AG10803 (cell line): ENCODE results near the gene MTFP1.
"Not testable (repeated sequence)": the region's sequence is repeated elsewhere in the genome, so short reads cannot be mapped to it uniquely, and the experiment has no call there.

ENCODE experiments used
- DNase-seq: peaks from one replicate; pipeline ENCODE4 v3.0.0; 2010; ENCODE audit warnings: low read depth
- H3K4me3 ChIP-seq: 2 replicates; pipeline ENCODE4 v1.5.1; 2011; ENCODE audit warnings: mild to moderate bottlenecking, low read length, control low read depth
- TF ChIP-seq, protein P1 (sequence below): conservative IDR thresholded peaks from 2 replicates; pipeline ENCODE4 v1.5.1; 2011; ENCODE audit warnings: mild to moderate bottlenecking, low read length, control low read depth, inconsistent platforms

MTFP1 gene

DNA sequence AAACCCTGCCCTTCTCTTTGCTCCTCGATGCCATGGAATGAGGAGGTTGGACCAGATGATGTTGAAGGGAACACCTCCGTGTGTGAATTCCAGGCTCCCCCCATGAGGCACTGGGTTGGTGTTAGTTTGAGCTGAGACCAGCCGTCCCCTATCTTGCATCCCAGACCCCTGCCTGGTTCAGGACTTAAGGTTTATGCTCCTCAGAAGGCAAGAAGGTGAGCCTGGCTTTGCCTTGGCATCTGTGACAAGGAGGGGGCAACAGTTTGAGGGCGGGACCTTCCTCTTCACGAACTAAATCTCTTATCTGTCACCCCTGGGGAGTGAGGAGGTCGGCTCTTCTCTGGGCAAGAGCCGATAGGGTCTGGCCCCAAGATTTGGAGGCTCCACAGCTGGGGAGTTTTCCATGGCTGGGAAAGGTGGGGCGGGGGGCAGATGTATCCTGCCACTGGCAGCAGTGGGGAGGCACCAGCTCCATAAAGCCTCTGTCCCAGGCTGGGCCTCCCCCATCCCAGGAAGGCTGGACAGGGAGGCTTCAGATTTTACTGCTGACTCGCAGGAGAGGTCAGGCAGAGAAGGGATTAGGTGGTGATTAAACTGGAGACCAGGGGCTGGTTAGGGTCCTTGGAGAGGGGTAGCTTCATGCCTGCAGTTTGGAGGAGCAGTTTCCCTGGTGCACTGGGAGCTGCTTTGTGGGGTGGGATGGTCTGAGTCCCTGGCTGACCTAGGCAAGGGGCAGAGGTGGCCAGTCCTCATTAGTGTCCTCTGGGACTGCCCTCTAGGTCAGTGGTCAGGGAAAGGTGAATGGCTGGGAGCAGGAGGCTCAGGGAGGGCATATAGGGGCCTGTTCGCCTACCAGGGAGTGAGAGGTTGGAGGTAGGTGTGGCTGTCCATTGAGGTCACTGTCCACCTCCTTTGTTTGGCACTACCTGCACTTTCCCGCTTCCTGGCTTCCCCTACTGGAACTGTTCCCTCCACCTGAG, 27.6 kb upstream of the MTFP1 start:
- DNase-seq: no peak
- peak overlapping the region; percentile 83 for H3K4me3 ChIP-seq
- TF ChIP-seq, protein P1, sequence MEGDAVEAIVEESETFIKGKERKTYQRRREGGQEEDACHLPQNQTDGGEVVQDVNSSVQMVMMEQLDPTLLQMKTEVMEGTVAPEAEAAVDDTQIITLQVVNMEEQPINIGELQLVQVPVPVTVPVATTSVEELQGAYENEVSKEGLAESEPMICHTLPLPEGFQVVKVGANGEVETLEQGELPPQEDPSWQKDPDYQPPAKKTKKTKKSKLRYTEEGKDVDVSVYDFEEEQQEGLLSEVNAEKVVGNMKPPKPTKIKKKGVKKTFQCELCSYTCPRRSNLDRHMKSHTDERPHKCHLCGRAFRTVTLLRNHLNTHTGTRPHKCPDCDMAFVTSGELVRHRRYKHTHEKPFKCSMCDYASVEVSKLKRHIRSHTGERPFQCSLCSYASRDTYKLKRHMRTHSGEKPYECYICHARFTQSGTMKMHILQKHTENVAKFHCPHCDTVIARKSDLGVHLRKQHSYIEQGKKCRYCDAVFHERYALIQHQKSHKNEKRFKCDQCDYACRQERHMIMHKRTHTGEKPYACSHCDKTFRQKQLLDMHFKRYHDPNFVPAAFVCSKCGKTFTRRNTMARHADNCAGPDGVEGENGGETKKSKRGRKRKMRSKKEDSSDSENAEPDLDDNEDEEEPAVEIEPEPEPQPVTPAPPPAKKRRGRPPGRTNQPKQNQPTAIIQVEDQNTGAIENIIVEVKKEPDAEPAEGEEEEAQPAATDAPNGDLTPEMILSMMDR: no peak

DNA sequence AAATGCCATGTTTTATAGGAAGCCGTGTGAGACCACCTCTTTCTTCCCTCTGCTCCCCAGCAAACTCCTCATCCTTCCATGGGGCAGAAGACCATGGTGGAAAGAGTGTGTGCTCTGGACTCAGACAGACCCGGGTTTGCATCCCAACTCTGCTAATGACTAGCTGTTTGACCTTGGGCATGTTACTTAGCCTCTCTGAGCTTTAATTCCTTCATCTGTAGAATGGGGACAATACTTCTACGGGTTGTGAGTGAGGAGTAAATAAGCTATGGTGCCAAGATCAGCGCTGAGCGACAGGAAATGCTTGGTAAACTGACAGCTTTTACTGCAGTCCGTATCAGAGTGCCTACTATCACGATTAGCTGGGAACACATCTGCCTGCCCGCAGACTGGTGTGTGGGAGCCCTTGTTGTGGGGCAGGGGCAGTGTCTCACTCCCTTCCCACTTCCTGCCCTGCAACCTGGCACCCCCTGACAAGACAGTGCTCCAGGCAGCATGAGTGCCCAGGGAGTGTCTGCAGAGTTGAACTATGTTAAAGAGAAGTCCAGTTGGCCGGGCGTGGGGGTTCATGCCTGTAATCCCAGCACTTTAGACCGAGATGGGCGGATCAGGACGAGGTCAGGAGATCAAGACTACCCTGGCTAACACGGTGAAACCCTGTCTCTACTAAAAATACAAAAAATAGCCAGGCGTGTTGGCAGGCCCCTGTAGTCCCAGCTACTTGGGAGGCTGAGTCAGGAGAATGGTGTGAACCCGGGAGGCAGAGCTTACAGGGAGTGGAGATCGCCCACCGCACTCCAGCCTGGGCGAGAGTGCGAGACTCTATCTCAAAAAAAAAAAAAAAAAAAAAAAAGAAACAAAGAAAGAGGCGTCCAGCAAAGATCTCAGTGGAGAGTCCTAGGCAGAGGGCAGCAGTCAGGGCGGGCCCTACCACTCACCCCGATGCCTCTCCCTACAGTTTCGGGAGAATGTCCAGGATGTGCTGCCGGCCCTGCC, 26.6 kb upstream of the MTFP1 start:
- DNase-seq: no peak
- TF ChIP-seq, protein P1: no peak
- peak overlapping the region; percentile 83; the same call in 1 of the 2 replicates for H3K4me3 ChIP-seq

DNA sequence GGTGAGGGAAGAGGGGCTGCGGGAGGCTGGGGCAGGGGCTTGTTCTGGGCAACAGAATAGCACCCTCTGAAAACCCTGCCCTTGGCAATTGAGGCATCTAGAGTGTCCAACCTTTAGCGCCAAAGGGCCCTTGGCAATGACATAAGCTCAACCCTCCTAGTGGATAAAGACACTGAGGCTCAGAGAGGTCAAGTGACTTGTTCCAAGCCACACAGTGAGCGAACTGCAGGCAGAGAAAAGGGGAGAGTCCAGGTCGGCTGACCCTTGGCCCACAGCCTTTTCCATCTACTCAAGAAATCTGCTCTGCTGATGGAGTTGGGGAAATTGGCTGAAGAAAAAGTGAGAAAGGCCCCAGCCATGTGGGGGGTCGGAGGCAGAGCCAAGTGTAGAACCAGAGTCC, 25.9 kb upstream of the MTFP1 start:
- H3K4me3 ChIP-seq: no peak overlapping the region
- no peak for DNase-seq
- TF ChIP-seq, protein P1: no peak

DNA sequence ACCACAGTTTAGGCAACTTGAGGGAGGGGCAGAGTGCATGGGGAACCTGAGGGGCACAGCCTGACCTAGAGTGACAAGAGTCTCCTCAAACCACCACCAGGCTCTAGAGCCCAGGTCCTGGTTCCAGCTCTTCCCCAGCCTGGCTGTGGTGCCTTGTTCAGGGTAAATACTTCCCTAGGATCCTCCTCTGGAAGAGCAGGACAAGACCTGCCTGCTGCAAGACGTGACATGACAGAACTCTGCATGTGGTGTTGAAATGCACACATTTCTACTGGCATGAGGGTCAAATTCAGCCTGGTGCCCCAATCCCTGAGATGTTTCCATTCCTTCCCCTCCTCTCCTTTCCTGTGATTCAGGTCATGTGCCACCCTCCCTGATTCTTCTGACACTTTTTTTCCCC, 25.4 kb upstream of the MTFP1 start:
- DNase-seq: no peak
- H3K4me3 ChIP-seq: no peak overlapping the region
- TF ChIP-seq, protein P1: no peak

DNA sequence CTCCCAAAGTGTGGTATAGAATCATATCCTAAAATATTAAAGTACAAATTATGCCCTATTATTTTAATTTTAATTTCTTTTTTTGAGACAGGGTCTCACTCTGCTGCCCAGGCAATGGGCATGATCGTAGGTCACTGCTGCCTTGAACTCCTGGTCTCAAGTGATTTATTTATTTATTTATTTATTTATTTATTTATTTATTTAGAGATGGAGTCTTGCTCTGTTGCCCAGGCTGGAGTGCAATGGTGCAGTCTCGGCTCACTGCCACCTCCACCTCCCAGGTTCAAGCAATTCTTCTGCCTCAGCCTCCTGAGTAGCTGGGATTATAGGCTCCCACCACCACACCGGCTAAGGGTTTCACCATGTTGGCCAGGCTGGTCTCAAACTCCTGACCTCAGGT, 24.5 kb upstream of the MTFP1 start:
- not testable (repeated sequence) for H3K4me3 ChIP-seq

DNA sequence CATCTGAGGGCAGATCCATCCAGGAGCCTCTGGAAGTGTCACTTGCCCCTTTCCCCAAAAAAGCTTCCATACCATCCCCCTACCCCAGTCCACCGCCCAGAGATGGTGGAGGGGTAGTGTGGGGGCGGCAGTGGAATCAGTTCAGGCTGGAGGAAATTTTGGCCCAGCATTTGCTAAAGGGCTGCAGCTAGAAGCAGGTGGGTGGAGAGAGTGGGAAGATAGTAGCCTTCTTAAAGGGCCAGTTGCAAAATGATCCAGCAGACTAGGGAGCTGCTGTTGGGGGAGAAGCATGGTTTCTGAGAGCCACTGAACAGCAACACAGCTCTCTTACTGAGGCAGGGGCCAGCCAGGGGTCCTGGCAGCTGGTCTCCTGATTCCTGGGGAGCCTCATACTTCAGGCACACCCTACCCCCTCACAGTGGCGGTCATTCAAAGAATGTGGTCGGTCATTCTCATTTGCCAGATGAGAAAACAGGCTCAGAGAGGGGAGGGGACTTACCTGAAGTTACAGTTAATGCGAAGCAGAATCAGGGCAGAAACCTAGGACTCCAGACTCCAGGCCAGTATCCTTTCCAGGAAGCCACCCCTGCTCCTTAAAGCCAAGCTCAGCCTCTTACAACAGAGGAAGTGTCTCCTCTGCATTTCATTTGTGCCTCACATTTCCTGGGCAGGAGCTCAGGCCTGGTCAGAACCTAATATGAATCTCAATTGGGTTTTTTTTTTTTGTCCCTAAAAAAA, 23.4 kb upstream of the MTFP1 start:
- DNase-seq: no peak
- no peak overlapping the region for H3K4me3 ChIP-seq
- TF ChIP-seq, protein P1: no peak

More for the DNA sequence above, 24.5 kb upstream of the MTFP1 start:
- not testable (repeated sequence) for DNase-seq

DNA sequence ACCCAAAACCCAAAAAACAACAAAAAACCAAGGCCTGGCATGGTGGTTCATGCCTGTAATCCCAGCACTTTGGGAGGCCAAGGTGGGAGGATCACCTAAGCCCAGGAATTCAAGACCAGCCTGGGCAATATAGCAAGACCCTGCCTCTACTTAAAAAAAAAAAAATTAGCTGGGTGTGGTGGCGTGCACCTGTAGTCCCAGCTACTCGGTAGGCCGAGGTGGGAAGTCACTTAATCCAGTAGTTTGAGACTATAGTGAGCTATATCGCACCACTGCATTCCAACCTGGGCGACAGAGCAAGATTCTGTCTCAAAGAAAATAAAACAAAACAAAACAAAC, 22.8 kb upstream of the MTFP1 start:
- H3K4me3 ChIP-seq, DNase-seq: not testable (repeated sequence)
